Measurements from ENCODE around the gene PUS7L.
"Not testable (repeated sequence)": the region's sequence is repeated elsewhere in the genome, so short reads cannot be mapped to it uniquely, and the experiment has no call there.

PUS7L gene

GRCh38 chr12:43749016-43749415, 9.6 kb downstream of the PUS7L start:
- DNase-seq = no peak

- DNase-seq = no peak
Measured at GRCh38 chr12:43744826-43745225, 13.8 kb downstream of the PUS7L start.

GRCh38 chr12:43742106-43742505, 16.5 kb downstream of the PUS7L start:
- no peak for DNase-seq

- no peak for DNase-seq
Measured at GRCh38 chr12:43740511-43741100, 18.0 kb downstream of the PUS7L start.

GRCh38 chr12:43737646-43738045, 20.9 kb downstream of the PUS7L start:
- DNase-seq = no peak

- DNase-seq = no peak
Measured at GRCh38 chr12:43736927-43737440, 21.6 kb downstream of the PUS7L start.

GRCh38 chr12:43733687-43734086, 24.9 kb downstream of the PUS7L start:
- no peak for DNase-seq

- no peak for DNase-seq
Measured at GRCh38 chr12:43730283-43730682, 28.3 kb downstream of the PUS7L start.

- no peak for DNase-seq
Measured at GRCh38 chr12:43728698-43729097, 29.9 kb downstream of the PUS7L start.

GRCh38 chr12:43728117-43728516, 30.5 kb downstream of the PUS7L start:
- DNase-seq = no peak

- no peak for DNase-seq
Measured at GRCh38 chr12:43723134-43723533, 35.5 kb downstream of the PUS7L start.

- no peak for DNase-seq
Measured at GRCh38 chr12:43722621-43723020, 36.0 kb downstream of the PUS7L start.

GRCh38 chr12:43711348-43711747, 47.2 kb downstream of the PUS7L start:
- no peak for DNase-seq

- not testable (repeated sequence) for DNase-seq
Measured at GRCh38 chr12:43703772-43704171, 54.8 kb downstream of the PUS7L start.

GRCh38 chr12:43701194-43701593, 57.4 kb downstream of the PUS7L start:
- not testable (repeated sequence) for DNase-seq

- no peak for DNase-seq
Measured at GRCh38 chr12:43696154-43696553, 62.4 kb downstream of the PUS7L start.

GRCh38 chr12:43694879-43695278, 63.7 kb downstream of the PUS7L start:
- no peak for DNase-seq

GRCh38 chr12:43692064-43692463, 66.5 kb downstream of the PUS7L start:
- DNase-seq = no peak

- not testable (repeated sequence) for DNase-seq
Measured at GRCh38 chr12:43685491-43685890, 73.1 kb downstream of the PUS7L start.

GRCh38 chr12:43676183-43676813, 82.3 kb downstream of the PUS7L start:
- DNase-seq = no peak

GRCh38 chr12:43675048-43675904, 83.3 kb downstream of the PUS7L start:
- DNase-seq = no peak

- DNase-seq = no peak
Measured at GRCh38 chr12:43669373-43669772, 89.2 kb downstream of the PUS7L start.

All from NCI-H187 (cell line).